Measurements from ENCODE around the gene SEC63.
"Not testable (repeated sequence)": the region's sequence is repeated elsewhere in the genome, so short reads cannot be mapped to it uniquely, and the experiment has no call there.

Gene SEC63

DNA sequence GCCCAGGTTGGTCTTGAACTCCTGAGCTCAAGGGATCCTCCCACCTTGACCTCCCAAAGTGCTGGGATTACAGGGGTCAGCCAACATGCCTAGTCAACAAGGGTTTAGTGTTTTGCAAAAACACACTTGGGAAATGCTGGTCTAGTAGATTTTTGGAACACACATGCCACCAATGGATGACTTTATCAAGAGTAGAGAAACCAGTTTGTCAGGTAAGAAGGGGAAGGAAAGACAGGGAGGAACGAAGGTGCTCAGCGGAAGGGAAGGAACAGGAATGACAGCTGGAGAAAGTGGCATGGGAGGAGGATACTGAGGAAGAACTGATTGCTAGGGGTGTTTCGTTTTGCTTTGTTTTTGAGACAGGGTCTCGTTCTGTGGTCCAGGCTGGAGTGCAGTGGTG lies 15.6 kb upstream of the SEC63 start:
- no peak for DNase-seq (ENCODE audit: low read depth)

DNA sequence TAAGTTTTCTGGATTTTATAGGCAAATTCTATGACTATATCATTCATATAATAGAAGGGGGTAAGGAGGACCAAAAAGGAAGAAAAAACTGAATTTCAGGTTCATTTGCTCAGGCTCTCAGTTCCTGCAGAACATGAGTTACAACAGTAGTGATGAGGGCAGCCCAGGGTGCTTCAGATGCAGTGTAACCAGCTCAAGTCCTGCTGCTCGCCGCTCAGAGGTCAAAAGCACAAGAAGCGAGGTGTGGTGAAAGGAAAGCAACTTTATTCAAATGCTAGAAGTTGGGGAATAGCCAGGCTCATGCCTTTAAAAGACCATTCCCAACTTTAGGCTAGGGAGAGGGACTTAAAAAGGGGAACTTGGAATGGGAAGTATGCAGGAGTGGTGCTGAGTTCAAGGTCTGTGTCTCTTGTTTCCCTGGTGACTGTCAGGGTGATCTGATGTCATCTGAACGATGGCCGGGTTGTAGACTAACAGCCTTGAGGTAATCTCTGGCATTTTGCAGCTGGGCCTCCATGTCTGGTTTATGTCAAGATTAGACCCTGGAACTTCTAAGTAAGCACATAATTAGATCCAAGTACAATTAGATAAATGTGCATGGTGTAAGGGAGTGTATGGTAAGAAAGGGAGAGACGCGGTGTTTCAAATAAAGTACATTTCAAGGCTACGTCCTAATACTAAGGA lies 14.5 kb upstream of the SEC63 start:
- DNase-seq (ENCODE audit: low read depth): no peak

DNA sequence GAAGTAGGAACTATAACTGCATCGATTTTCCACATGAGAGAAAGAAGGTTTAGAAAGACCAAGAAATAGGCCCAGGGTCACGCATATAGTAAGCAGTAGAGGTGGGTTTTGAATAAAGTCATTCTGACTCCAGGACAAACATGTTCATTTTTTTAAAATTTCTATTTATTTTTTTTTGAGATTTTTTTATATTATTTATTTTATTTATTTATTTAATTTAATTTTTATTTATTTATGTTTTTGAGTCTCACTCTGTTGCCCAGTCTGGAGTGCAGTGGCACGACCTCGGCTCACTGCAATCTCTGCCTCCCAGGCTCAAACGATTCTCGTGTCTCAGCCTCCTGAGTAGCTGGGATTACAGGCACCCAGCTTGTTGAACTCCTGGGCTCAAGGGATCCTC lies 13.2 kb upstream of the SEC63 start:
- DNase-seq (ENCODE audit: low read depth): no peak

DNA sequence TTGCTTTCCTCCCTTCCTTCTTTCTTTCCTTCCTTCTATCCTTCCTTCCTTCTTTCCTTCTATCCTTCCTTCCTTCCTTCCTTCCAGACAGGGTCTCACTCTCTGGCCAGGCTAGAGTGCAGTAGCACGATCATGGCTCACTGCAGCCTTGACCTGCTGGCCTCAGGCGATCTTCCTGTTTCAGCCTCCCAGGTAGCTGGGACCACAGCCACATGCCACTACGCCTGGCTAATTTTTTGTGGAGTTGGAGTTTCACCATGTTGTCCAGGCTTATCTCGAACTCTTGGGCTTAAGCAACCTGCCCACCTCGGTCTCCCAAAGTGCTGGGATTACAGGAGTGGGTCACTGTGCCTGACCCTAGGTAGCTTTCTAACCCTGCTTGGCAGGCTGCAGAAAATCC lies 12.2 kb upstream of the SEC63 start:
- DNase-seq (ENCODE audit: low read depth): no peak

DNA sequence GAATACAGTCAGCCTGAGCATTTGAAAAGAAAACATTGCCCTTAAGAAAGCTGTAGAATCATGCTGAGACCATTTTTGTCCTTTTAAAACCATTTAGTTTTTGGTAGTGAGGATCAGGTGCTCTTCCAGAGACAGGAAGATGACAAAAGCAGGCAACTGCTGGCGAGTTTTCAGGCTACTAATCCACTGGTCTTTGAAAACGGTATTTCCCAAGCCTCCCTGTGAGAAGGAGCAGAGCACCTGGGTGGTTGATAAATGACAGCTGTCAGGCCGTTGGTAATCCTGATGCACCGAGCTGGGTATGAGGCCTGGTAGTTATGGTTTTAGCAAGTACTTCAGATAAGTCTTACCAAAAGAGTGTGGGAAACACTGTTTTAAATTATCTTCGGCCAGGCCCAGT lies 10.1 kb upstream of the SEC63 start:
- no peak for DNase-seq (ENCODE audit: low read depth)

DNA sequence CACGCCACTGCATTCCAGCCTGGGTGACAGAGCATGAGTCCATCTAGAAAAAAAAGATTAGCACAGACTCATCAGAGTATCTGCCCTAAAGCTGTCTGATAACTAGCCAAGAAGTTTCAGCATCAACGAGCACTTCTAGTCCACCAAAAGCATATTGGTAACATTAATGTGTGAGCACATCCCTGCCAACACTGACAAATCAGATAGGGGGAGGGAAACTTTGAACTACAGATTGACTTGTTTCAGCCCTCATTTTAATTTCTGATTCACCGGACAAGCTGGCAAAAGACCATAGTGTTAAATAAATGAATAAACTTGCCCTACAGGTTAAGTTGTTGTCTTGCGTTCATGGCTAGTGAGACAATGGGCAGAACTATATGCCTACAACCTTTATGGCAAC lies 7.7 kb upstream of the SEC63 start:
- no peak for DNase-seq (ENCODE audit: low read depth)

DNA sequence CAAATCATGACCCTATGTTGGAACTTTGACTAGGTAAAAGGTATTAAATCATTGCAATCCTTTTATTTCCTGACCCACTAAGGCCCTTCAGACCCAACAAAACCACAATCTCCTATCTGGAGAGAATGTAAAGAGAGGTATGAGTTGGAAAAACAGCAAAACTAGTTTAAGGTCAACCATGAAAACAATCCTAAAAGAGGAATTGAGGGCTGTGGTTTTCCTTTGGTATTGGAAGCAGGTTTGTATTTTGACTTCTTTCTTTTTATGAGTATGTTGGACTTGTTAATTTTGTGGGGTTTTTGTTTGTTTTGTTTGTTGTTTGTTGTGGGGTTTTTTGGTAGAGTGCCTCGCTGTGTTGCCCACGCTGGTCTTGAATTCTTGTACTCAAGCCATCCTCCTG lies 4.7 kb upstream of the SEC63 start:
- DNase-seq (ENCODE audit: low read depth): no peak

DNA sequence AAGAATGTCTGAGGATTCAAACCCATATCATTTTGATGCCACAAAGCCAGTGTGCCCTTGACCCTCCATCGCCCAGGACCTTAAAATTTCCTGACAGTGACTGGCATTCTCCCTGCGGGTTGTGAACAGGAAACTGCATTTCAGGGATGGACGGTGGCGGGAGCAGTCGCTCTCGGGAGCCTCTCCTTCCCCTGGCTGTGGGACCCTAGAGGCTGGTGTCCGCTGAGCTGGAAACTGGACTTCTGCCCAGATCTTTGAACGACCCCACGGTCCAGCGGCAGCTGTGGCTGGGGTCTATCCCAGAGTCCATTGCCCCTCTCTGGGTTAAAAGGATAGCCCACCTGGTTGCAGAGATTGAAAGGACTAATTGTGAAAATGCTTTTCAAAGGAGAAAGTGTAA lies 1.4 kb upstream of the SEC63 start:
- DNase-seq (ENCODE audit: low read depth): no peak

DNA sequence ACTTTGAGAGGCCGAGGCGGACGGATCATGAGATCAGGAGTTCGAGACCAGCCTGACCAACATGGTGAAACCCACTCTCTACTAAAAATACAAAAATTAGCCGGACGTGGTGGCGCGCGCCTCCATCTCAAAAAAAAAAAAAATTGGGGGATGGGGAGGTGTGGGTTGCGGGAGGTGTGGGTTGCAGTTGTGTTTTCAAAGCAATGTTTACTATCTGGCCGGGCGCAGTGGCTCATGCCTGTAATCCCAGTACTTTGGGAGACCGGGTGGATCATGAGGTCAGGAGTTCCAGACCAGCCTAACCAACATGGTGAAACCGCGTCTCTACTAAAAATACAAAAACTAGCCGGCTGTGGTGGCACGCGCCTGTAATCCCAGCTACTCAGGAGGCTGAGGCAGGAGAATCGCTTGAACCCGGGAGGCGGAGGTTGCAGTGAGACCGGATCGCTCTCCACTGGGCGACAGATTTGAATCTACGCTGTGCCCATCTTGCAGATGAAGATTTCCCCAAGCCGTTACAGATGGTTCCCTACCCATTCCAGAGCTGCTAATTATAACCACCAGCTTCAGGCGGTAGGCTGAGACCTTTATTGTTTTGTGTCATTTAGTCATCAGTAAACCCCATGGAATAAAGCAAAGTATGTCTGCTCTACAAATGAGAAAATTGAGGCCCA lies 818 bp upstream of the SEC63 start:
- not testable (repeated sequence) for DNase-seq (ENCODE audit: low read depth)

DNA sequence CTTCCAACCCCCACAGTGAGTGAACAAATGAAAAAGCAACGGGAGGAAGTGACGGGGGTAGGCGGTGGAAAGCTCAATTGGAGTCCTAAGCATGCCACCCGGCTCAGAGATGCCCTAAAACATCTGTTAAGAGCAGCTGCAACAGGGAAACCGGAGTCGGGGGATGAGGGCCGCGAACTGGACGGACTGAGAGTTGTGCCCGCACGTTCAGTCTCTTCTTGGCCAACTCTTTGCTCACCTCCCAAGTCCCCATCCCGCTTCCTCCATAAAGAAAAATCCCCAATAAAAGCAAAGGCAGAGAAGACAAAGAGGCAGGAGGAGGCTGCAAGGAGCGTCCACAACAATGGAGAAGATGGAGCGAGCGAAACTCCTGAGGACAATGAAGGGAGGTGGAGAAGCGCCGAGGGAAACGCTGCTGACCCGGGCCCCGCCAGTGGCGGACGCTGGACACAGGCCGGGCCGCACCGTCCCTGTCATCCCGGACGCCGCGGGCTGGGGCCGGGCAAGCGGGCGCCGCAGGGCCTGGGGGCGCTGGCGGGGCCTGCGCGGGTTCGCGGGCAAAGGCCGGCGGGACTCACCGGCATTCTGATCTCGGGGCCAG lies 600 bp downstream of the SEC63 start:
- DNase-seq (ENCODE audit: low read depth): peak; percentile 40

DNA sequence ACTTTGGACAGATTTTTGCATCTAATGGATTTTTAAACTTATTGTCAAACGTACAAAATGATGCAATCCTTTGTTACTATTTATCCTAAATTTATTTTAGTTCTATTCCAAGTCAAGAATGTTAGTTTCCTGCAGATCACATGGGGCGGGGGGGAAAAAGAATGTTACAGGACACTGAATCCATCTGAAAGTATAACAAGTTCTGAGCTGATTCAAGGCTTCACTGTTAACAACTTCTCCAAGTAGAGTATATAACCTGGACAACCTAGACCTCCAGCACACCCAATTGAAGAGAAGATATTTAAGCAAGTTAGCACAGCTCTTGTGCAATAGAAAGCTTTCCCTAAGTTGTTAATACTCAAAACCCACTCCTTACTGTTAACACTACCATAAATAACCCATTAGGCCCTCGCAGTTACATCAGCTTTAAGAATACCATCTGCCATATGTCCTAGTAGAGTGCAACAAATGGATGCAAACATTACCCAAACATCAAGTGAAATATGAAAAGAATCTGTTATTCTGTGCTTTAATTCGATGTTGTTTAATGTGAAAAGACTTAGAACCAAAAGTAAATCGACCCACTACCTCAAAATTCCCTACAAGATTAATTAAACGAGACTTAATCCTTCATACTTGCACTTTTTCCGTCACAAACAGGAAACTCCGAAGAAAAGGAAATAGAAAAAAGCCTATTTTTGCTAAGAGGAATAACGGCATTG lies 1.3 kb downstream of the SEC63 start:
- DNase-seq (ENCODE audit: low read depth): no peak

DNA sequence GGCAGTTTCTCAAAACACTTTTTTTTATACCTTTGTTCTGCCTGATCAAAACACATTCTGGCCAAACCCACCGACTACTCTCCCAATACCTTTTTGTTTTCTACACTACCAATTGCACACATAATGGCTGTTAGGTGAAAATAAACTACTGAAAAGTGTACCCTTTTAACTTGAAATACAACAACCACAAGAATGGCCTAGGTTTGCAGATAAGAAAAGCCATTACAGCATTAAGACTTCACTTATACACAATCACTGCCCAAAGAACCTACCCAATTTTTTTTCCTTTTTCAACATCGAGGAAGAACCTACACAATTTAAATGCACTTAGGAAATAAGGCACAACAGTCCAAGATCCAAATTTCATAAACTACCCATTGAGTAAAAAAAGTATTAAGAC lies 1.8 kb downstream of the SEC63 start:
- no peak for DNase-seq (ENCODE audit: low read depth)

DNA sequence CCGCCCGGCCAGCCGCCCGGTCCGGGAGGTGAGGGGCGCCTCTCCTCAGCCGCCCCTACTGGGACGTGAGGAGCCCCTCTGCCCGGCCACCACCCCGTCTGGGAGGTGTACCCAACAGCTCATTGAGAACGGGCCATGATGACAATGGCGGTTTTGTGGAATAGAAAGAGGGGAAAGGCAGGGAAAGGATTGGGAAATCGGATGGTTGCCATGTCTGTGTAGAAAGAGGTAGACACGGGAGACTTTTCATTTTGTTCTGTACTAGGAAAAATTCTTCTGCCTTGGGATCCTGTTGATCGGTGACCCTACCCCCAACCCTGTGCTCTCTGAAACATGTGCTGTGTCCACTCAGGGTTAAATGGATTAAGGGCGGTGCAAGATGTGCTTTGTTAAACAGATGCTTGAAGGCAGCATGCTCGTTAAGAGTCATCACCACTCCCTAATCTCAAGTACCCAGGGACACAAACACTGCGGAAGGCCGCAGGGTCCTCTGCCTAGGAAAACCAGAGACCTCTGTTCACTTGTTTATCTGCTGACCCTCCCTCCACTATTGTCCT lies 4.1 kb downstream of the SEC63 start:
- not testable (repeated sequence) for DNase-seq (ENCODE audit: low read depth)

DNA sequence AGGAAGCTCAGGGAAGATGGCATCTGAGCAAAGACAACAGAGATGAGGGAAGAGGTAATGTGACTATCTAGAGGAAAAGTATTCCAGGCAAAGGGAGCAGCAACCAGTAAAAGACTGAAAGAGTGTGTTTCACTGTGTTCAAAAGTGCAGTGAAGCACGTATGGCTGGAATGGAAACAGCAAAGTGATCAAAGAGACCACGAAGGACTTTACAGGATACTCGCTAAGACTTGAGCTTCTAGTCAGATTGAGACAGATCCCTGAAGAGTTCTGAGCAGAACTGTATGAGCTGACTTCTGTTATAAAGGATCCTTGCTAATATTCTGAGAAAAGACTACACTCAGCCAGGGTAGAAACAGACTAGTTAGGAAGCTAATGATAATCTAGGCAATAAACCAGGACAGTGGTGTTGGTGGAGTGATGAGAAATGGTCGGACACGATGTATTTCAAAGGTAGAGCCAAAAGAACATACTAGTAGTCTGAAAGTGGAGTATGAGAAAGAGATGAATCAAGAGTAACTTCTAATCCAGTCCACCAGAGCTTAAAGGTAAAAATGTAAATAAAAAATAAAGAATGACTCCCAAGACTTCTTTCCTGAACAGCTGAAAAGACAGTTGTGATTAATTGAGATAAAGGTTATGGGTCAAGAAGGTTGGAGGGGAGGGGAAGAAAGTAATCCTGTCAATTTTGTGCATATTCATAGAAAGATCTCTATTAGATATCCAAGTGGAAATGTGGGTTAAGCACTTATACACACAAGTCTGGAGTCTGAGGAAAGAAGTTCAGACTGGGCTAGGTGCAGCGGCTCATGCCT lies 14.2 kb downstream of the SEC63 start:
- no peak for DNase-seq (ENCODE audit: low read depth)

DNA sequence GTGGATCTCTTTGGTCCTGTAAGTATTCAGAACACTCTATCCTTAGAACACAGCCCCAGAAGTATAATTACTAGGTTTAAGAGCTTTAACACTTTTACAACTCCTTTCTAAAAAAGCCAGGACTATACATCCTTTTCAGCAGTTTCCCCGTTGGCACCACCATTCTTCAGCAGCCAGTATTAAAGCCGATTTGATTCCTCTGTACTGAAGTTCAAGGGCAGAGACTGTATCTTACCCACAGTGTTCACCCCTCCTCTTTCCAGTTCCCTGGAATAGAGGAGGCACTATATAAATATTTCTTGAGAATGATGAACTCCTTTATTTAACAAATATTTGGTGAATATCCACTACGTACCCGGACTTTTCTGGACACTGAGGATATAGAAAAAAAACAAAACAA lies 15.9 kb downstream of the SEC63 start:
- DNase-seq (ENCODE audit: low read depth): no peak

DNA sequence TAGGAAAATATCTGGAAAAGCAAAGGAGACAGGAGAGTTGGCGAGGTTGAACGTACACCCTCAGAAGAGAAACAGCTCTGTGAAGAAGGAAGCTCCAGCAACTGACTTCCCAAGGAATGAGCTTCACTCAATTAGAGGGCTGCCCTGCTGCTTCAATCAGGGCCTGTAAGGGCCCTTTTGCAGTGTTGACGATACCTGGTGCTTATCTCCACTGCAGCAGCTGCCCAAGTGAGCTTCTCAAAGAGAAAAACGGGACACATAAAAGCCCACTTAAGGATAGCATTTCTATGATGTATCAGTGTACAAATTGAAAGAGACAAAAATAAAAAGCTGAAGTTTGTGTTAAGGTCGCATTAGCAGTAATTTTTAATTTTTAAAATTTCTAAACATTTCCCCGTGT lies 16.4 kb downstream of the SEC63 start:
- DNase-seq (ENCODE audit: low read depth): no peak

DNA sequence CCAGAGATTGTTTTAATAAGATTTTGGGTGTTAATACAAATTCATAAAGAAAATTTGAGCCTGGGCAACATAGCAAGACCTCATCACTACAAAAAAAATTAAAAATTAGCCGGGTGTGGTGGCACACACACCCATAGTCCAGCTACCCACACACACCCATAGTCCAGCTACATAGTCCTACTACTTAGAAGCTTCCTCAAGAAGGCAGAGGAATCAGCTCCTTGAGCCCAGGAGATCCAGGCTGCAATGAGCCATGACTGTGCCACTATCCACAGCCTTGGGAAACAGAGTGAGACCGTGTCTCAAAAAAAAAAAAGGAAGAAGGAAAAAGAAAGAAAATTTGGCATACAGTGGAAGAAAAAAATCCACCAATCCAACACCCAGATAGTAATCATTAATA lies 16.8 kb downstream of the SEC63 start:
- DNase-seq (ENCODE audit: low read depth): no peak

DNA sequence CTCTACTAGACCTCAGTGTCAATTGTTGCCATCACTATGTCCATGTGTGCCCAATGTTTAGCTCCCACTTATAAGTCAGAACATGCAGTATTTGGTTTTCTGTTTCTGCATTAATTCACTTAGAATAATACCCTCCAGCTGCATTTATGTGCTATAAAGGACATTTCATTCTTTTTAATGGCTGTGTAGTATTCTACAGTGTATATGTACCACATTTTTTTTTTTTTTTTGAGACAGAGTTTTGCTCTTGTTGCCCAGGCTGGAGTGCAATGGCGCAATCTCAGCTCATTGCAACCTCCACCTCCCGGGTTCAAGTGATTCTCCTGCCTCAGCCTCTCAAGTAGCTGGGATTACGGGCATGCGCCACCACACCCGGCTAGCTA lies 21.1 kb downstream of the SEC63 start:
- not testable (repeated sequence) for DNase-seq (ENCODE audit: low read depth)

DNA sequence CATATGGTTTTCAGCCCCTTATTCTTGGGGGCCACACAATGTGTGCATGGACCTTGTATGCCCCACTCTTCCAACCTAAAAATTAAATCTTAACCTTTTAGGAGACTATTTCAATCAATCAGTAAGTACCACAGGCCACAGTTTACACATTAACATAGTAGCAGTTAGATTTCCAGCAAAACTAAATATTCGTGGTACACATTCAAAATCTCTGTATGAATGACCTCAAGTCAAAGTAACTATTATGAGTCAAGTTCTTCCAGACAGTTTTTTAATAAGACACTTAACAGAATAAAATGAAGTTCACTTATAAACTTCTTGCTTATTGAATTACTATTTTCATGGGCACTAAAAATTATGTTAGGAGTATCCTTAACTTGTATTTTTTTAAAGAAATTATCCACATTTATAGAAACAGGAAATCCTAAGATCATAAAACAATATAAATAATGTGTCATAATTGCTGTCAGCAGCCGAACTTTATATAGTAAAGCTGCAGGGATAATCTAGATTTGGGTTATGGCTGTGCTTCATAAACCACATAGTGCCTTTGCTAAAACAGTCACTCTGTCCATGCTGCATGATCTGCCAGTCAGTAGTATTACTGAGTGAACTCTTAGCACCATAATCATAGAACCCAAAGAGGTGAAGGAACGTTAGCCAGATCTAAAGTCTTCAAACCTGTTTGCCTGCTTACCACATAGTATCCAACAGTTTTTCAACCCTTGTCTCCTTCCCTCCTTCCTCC lies 21.7 kb downstream of the SEC63 start:
- DNase-seq (ENCODE audit: low read depth): no peak

DNA sequence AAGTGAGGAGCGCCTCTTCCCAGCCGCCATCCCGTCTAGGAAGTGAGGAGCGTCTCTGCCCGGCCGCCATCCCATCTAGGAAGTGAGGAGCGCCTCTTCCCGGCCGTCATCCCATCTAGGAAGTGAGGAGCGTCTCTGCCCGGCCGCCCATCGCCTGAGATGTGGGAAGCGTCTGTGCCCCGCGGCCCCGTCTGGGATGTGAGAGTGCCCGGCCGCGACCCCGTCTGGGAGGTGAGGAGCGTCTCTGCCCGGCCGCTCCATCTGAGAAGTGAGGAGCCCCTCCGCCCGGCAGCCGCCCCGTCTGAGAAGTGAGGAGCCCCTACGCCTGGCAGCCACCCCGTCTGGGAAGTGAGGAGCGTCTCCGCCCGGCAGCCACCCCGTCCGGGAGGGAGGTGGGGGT lies 23.8 kb downstream of the SEC63 start:
- DNase-seq (ENCODE audit: low read depth): not testable (repeated sequence)

DNA sequence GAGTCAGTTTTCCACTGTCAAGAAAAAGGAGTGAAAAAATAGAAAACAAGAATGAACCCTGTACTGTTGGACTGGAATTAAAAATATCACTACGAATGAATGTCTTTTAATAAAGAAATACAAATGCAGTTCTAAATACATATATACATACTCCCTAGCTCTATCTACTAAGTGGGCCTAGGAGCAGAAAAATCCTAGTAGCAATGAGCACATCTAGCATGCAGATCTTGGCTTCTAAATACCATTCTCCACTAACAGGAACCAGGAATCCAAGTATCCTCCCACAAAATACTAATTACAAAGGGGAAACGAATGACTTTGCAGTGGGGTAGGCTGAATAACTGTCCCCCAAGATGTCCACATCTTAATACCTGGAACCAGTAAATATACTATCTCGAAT lies 25.4 kb downstream of the SEC63 start:
- no peak for DNase-seq (ENCODE audit: low read depth)

All from activated gamma-delta T cell treated with anti-CD3 and anti-CD28 coated beads, Interleukin-2, amount 50 U/mL, for 16 hours (primary cell).